K562 (cell line): ENCODE results near the gene ANKRD13D. TPM values are rescaled to one million over a fixed set of nuclear protein-coding genes. Genes with fewer than 3 reads are reported as not detected.

ENCODE experiments used
- ATAC-seq: fragments of 200-7000 bp; cut with Tn5 transposase; 3 replicates; pipeline ENCODE4 v1.9.1; 2020; ENCODE audit warnings: moderate library complexity
- BruUV-seq: library from RNA; stranded (reverse); fragments of 400-500 nt; replicated peaks from 2 replicates; lab custom pipeline; 2021; lab: Mats Ljungman, UMichigan
- CTCF ChIA-PET: fragments of 300-600 bp; formaldehyde crosslinking; extraction: SDS; loops from one replicate; lab custom pipeline; 2021; ENCODE audit warnings: low intra/inter-chr PET ratio; lab: Yijun Ruan, JAX
- POLR2A ChIA-PET: fragments of 300-600, 350-650 bp; sonication (Branson Sonifier 250); formaldehyde crosslinking; extraction: SDS; loops from one replicate; lab custom pipeline; 2021; ENCODE audit warnings: antibody characterized with exemption, inconsistent platforms; lab: Yijun Ruan, JAX
- DNase-seq, 4 experiments: peaks; one replicate each; pipeline versions ENCODE4 v3.0.0 to v3.0.0-alpha.2; 2011 to 2018; ENCODE audit warnings: low spot score in 3 of 4, mixed read lengths in 3 of 4; ENCODE audit errors: extremely low read depth in 1 of 4
- FAIRE-seq: peaks from 2 replicates; lab custom pipeline; 2011; peaks lifted over from hg19 to GRCh38; lab: Jason Lieb, UNC
- H2AFZ ChIP-seq: 2 replicates; pipeline ENCODE4 v1.6.0; 2011; ENCODE audit warnings: low read depth, low read length, control low read depth, inconsistent platforms
- H3K27ac ChIP-seq: fragments of 200-600 bp; 3 replicates; pipeline ENCODE4 v1.8.0; 2011; ENCODE audit warnings: low read depth, mild to moderate bottlenecking, control low read depth, inconsistent platforms, low read length, moderate library complexity, mixed read lengths; ENCODE audit errors: extremely low read depth
- H3K27me3 ChIP-seq, 2 experiments: fragments of 300-600 bp in 1 of 2; 2 replicates in 1 of 2; 3 replicates in 1 of 2; pipeline versions ENCODE4 v1.6.0 to v1.8.0; 2011; ENCODE audit warnings: inconsistent platforms in 2 of 2, low read length in 2 of 2, mild to moderate bottlenecking in 1 of 2, mixed read lengths in 1 of 2, moderate library complexity in 1 of 2; ENCODE audit not compliant: control insufficient read depth in 2 of 2, insufficient read depth in 2 of 2
- H3K36me3 ChIP-seq: fragments of 300-600 bp; 3 replicates; pipeline ENCODE4 v1.8.0; 2011; ENCODE audit warnings: mild to moderate bottlenecking, low read length, inconsistent platforms; ENCODE audit not compliant: control insufficient read depth, insufficient read depth
- H3K4me1 ChIP-seq, 2 experiments: fragments of 200-600 bp in 1 of 2; replicated peaks in 1 of 2; 2 replicates in 1 of 2; 3 replicates in 1 of 2; pipeline versions ENCODE4 v1.5.1 to v1.8.0; 2011; ENCODE audit warnings: inconsistent platforms in 2 of 2, low read length in 2 of 2, mild to moderate bottlenecking in 1 of 2, mixed read lengths in 1 of 2, moderate library complexity in 1 of 2; ENCODE audit not compliant: control insufficient read depth in 2 of 2, insufficient read depth in 2 of 2
- H3K4me2 ChIP-seq: 2 replicates; pipeline ENCODE4 v1.6.1; 2011; ENCODE audit warnings: low read length, control low read depth, inconsistent platforms, mixed read lengths; ENCODE audit not compliant: insufficient read depth
- H3K4me3 ChIP-seq: fragments of 200-600 bp; sonication (generic), shearing (Covaris generic); 2 replicates; pipeline ENCODE4 v1.5.1; 2016; ENCODE audit warnings: control low read depth, inconsistent platforms
- H3K79me2 ChIP-seq: fragments of 200-600 bp; 3 replicates; pipeline ENCODE4 v1.8.0; 2011; ENCODE audit warnings: low read length, inconsistent platforms; ENCODE audit not compliant: control insufficient read depth, insufficient read depth
- H3K9ac ChIP-seq, 2 experiments: 2 replicates each; pipeline versions ENCODE4 v1.6.0 to v1.6.1; 2011; ENCODE audit warnings: low read depth in 2 of 2, low read length in 2 of 2, control low read depth in 1 of 2, inconsistent platforms in 1 of 2, mild to moderate bottlenecking in 1 of 2, mixed read lengths in 1 of 2; ENCODE audit not compliant: insufficient read depth in 1 of 2
- H3K9me1 ChIP-seq: one replicate; pipeline ENCODE4 v1.6.0; 2011; ENCODE audit warnings: inconsistent platforms, mild to moderate bottlenecking, low read length, moderate library complexity; ENCODE audit not compliant: control insufficient read depth, insufficient read depth
- H3K9me3 ChIP-seq: replicated peaks from 2 replicates; pipeline ENCODE4 v1.5.1; 2011; ENCODE audit warnings: low read depth, low read length, inconsistent platforms; ENCODE audit not compliant: control insufficient read depth, insufficient read depth
- H4K20me1 ChIP-seq: replicated peaks from 2 replicates; pipeline ENCODE4 v1.6.1; 2011; ENCODE audit warnings: low read length, inconsistent platforms, mixed read lengths; ENCODE audit not compliant: control insufficient read depth, insufficient read depth
- CBX3 ChIP-seq, 2 experiments: IDR thresholded peaks; 1 replicate in 1 of 2; 2 replicates in 1 of 2; pipeline ENCODE4 v1.6.1; 2012; ENCODE audit warnings: inconsistent platforms in 2 of 2, low read length in 2 of 2, borderline replicate concordance in 1 of 2, control low read depth in 1 of 2
- CBX5 ChIP-seq: IDR thresholded peaks from 2 replicates; pipeline ENCODE4 v1.6.1; 2014; ENCODE audit warnings: low read depth, borderline replicate concordance
- CUX1 ChIP-seq: fragments of 200-800 bp; sonication (Bioruptor generic); IDR thresholded peaks from 2 replicates; pipeline ENCODE4 v1.6.1; 2016; ENCODE audit warnings: missing genetic modification characterization, missing compliant biosample characterization
- GABPB2 ChIP-seq: fragments of 250-450 bp; sonication (Bioruptor Pico); conservative IDR thresholded peaks from 2 replicates; pipeline ENCODE4 v1.5.1; 2021; ENCODE audit warnings: mild to moderate bottlenecking
- TRIM28 ChIP-seq: fragments of 450-650 bp; IDR thresholded peaks from 2 replicates; pipeline ENCODE4 v1.6.1; 2017
- ZNF280A ChIP-seq: fragments of 450-650 bp; IDR thresholded peaks from 2 replicates; pipeline ENCODE4 v1.6.1; 2018; ENCODE audit warnings: mild to moderate bottlenecking, low read depth; ENCODE audit not compliant: partially characterized antibody
- ZNF324 ChIP-seq: fragments of 250-450 bp; sonication (Bioruptor Pico); IDR thresholded peaks from 2 replicates; pipeline ENCODE4 v1.4.0; 2020; ENCODE audit warnings: mild to moderate bottlenecking
- ZNF609 ChIP-seq: sonication (generic); formaldehyde crosslinking; IDR thresholded peaks from 2 replicates; pipeline ENCODE4 v1.8.1; 2023; ENCODE audit warnings: missing genetic modification reagents, mild to moderate bottlenecking, borderline replicate concordance
- WGBS: fragments of 100-300 bp; shearing (Covaris generic); methylation state at CpG from one replicate; pipeline ENCODE4 v1.1.6; 2016; ENCODE audit warnings: low coverage, mixed read lengths; ENCODE audit not compliant: insufficient coverage; ENCODE audit errors: missing lambda C conversion rate; 5-methylcytosine and 5-hydroxymethylcytosine counted together
- in situ Hi-C: fragments of 300-500 bp; cut with MboI; formaldehyde crosslinking; loops from 4 replicates; pipeline ENCODE4 v1.15.0; 2018; ENCODE audit warnings: inconsistent platforms, mixed read lengths
- intact Hi-C: fragments of 100-400 bp; cut with micrococcal nuclease; formaldehyde crosslinking; loops from 2 replicates; pipeline ENCODE4 v1.14.2; 2022
- polyA plus RNA-seq, 8 experiments: library from polyadenylated mRNA; depleted of rRNA in 4 of 8; stranded (reverse) in 5 of 8; unstranded in 3 of 8; fragments of >200 nt; fragmentation: Nextera tagmentation in 2 of 8; fragmentation: Illumina TruSeq in 1 of 8; extraction: Ambion mirVana in 2 of 8; extraction: Trizol in 1 of 8; gene quantifications; 2 replicates each; pipeline versions ENCODE4 v1.2.1 to v1.2.3, GENCODE V29; 2011 to 2014; ENCODE audit warnings: inconsistent platforms in 1 of 8, missing spikeins in 1 of 8
- total RNA-seq, 7 experiments: library from RNA; depleted of rRNA in 6 of 7; stranded (reverse); fragments of >200 nt in 6 of 7; fragmentation: Illumina TruSeq in 2 of 7; extraction: Trizol in 2 of 7; gene quantifications; 2 replicates each; pipeline versions ENCODE4 v1.2.1 to v1.2.3, GENCODE V29; 2011 to 2021; ENCODE audit warnings: low replicate concordance in 1 of 7

ANKRD13D gene
- total and polyA plus RNA-seq, 9 of the 15 experiments (the other 6 are each of a cell fraction or from before 2014, with no cell fraction given), result 0.94 to 40.9 (median 22.4) TPM

- ChIA-PET POLR2A (no interaction called here), CTCF (no interaction called here)
- Histone ChIP-seq H3K27me3 (no peaks in the 10 kb centered on the region), H3K9me3 (peaks cover 9% of the 10 kb centered on the region; the same call in 1 of the 2 replicates), H4K20me1 (no peaks in the 10 kb centered on the region), H3K4me3 (no peak overlapping the region), H3K27ac (no peak overlapping the region), H3K79me2 (no peaks in the 10 kb centered on the region), H3K9me1 (no peaks in the 10 kb centered on the region), H3K4me1 (peaks cover 0 to 11% of the 10 kb centered on the region in 2 experiments; a peak in 2 of 5 replicates), H3K36me3 (peaks cover 80% of the 10 kb centered on the region; the same call in 2 of the 3 replicates), H2AFZ (no peak overlapping the region), H3K4me2 (no peak overlapping the region), H3K9ac (no peak overlapping the region)
- intact Hi-C loops (no loop called here), in situ Hi-C loops (no loop called here)
- WGBS, result 94% methylated on average over 1 of the region's 1 CpG
- BruUV-seq, result no TSS peak
- DNase-seq (no peak), FAIRE-seq (peak; percentile 51), ATAC-seq (no peak)
- peak; percentile 79 for TF ChIP-seq TRIM28
- TF ChIP-seq CBX5, result peak; percentile 78; the same call in 1 of the 2 replicates
- TF ChIP-seq CUX1 (CRISPR knock-in tag), result peak; percentile 94
- peak; percentile 100 for TF ChIP-seq ZNF324 (CRISPR knock-in tag)
- peak in 1 of 2 experiments; percentile 74; a peak in 1 of 3 replicates for TF ChIP-seq CBX3 (IDR thresholded peaks at IDR 0.05; ENCODE audit: borderline replicate concordance in 1 of 2, low read length in 2 of 2)
- TF ChIP-seq ZNF609, result no peak
- peak; percentile 30 for TF ChIP-seq ZNF280A
- no peak for TF ChIP-seq GABPB2 (CRISPR knock-in tag)
Measured at GRCh38 chr11:67295846-67296245, 6.7 kb downstream of the ANKRD13D start.
